GM20000 (cell line): ENCODE measurements around the gene COL1A2.

ENCODE experiments used
- DNase-seq: peaks from one replicate; pipeline ENCODE4 v3.0.0; 2012; ENCODE audit warnings: low spot score
- TF ChIP-seq, protein P1 (sequence below): IDR thresholded peaks from 2 replicates; pipeline ENCODE4 v1.5.1; 2012; ENCODE audit warnings: mild to moderate bottlenecking, control low read depth; ENCODE audit errors: extremely low read depth, missing control alignments

COL1A2 gene

DNA sequence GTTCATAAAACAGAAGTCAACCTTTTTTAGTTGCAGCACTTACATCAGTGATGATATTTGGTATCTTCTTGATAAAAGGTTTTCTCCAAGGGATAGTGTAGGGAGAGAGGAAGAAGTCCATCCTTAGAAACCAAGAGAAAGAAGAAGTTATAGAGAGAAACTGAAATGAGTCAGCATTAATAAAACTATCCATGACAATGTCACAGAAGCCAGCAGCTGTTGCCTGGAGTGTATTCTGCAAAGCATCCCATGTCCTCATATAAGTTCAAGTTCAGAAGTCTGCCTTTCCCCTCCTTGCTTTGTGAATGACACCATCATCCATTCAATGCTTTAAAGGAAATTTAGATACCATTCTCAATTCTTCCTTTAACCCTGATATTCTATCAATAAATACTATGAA lies 14.4 kb upstream of the COL1A2 start:
- TF ChIP-seq, protein P1, sequence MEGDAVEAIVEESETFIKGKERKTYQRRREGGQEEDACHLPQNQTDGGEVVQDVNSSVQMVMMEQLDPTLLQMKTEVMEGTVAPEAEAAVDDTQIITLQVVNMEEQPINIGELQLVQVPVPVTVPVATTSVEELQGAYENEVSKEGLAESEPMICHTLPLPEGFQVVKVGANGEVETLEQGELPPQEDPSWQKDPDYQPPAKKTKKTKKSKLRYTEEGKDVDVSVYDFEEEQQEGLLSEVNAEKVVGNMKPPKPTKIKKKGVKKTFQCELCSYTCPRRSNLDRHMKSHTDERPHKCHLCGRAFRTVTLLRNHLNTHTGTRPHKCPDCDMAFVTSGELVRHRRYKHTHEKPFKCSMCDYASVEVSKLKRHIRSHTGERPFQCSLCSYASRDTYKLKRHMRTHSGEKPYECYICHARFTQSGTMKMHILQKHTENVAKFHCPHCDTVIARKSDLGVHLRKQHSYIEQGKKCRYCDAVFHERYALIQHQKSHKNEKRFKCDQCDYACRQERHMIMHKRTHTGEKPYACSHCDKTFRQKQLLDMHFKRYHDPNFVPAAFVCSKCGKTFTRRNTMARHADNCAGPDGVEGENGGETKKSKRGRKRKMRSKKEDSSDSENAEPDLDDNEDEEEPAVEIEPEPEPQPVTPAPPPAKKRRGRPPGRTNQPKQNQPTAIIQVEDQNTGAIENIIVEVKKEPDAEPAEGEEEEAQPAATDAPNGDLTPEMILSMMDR = no peak
- DNase-seq = no peak

DNA sequence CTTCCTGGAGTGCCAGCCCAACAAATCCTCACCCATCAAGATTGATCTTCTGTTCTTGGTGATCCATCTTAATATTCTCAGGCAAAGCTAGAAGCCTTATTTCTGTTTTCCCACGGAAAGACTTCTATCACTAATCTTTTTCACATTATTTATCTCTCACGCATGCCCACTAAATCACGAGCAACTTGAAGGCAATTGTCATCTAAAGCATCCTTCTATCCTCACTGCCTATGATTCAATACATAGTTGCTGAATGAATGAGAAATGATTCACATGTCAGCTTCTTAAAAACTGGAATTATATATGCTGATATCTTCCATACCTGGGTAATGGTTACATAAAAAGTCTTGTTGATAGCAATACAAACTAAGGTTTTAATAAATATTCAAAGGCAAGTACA lies 12.6 kb upstream of the COL1A2 start:
- TF ChIP-seq, protein P1 = no peak

DNA sequence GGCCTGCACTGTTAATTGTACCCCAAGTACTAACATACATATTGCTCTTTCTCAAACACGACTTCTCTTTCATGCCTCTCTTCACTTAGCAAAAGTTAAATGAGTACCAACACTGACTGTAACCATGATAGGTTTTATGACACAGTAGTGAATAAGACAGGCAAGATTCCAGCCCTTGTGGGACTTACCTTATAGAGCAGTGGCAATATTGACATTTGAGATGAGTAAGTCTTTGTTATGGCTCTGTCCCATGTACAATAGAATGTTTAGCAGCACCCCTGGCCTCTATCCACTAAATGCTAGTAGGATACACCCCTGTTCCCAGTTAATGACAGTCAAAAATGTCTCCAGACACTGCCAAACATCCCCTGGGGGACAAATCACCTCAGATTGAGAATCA lies 11.9 kb upstream of the COL1A2 start:
- TF ChIP-seq, protein P1 = no peak
- no peak for DNase-seq

More for the DNA sequence above, 12.6 kb upstream of the COL1A2 start:
- DNase-seq = no peak

DNA sequence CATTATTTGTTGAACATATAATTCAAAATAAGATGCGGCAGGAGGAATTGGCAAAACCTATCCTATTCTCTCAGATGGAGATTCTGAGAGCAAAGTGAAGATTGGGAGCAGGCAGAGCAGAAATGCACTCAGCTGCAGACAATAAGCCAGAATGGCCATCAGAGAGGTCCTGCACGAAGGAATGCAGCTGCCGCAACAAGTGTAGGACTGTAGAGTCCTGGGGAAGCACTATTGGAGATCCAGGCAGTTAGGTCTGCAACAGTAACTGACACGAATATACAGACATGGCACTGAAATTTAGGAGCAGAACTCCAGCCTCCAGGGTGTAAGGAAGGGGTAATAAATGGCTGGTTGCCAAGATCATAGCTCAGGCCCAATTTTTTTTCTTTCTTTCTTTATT lies 10.4 kb upstream of the COL1A2 start:
- DNase-seq = no peak
- TF ChIP-seq, protein P1 = no peak

DNA sequence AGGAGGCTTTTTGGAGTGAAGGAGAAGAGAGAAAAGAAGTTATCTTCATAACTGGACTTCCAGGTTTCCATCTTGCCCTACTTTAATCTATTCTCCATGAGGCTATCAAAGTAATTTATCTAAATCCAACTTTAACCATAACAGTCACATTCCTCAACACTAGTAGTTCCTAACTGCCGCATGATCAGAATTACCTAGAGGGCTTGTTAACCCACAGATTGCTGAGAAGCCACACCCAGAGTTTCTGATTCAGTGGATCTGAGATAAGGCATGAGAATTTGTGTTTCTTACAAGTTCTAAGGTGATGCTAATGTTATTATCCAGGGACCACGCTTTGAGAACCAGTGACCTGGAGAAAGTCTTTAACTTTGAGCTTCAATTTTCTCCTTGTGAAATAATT lies 8.3 kb upstream of the COL1A2 start:
- TF ChIP-seq, protein P1 = no peak
- DNase-seq = no peak

DNA sequence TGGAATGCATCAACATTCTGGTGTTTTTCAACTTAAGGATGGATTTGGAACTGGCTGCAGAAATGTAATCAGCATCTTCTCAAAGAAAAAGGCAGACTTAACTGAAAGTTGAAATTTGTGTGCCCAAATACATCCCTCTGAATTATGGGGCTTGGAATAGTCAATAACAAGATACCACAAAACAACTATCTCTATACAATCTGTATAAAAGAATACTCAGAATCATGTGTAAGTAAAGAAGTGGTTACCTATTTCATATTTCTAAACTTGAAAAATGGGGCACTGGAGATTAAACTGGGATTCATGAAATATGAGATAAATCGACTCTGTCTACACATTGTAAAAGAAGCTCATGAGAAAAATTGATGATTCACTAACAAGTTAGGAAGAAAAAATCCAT lies 6.2 kb upstream of the COL1A2 start:
- TF ChIP-seq, protein P1 = no peak
- DNase-seq = no peak

DNA sequence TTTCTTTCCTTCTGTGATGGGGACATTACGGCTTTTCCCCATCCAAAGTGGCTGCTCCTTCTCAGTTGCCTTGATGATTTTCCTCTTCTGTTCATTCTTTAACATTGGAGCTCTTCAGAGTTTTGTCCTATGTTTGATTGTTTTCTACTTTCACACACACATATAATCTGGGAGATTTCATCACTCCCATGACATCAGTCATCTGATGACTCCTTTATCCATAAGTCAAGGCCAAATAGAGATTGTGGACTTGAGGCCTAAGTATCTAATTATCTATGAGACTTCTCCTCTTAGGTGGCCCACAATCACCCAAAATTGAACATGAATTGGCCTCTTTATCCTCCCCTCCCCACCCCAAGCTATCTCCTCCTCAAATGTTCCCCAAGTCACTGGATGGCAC lies 5.3 kb upstream of the COL1A2 start:
- no peak for DNase-seq
- TF ChIP-seq, protein P1 = no peak
